NCI-H2107 treated with DMSO at 0.1 percent for 48 hours (cell line): ENCODE results near the gene SFRP2.

Source experiments
- DNase-seq: peaks from one replicate; lab custom pipeline; 2025; ENCODE audit not compliant: unreplicated experiment; lab: John Stamatoyannopoulos, UW

SFRP2 gene

GRCh38 chr4:153798901-153799693, 10.2 kb upstream of the SFRP2 start:
- no peak for DNase-seq

- DNase-seq, result no peak
Observed at GRCh38 chr4:153798420-153798819, 9.5 kb upstream of the SFRP2 start.

GRCh38 chr4:153794006-153794405, 5.1 kb upstream of the SFRP2 start:
- no peak for DNase-seq

- no peak for DNase-seq
Observed at GRCh38 chr4:153792618-153793247, 3.9 kb upstream of the SFRP2 start.

GRCh38 chr4:153791746-153792617, 3.1 kb upstream of the SFRP2 start:
- DNase-seq, result no peak

- no peak for DNase-seq
Observed at GRCh38 chr4:153790962-153791551, 2.2 kb upstream of the SFRP2 start.

GRCh38 chr4:153790500-153790865, 1.6 kb upstream of the SFRP2 start:
- DNase-seq, result no peak

GRCh38 chr4:153789741-153790499, 1.0 kb upstream of the SFRP2 start:
- no peak for DNase-seq

GRCh38 chr4:153788051-153788412, 851 bp downstream of the SFRP2 start:
- no peak for DNase-seq

GRCh38 chr4:153787575-153787974, 1.3 kb downstream of the SFRP2 start:
- DNase-seq, result no peak

- DNase-seq, result no peak
Observed at GRCh38 chr4:153787061-153787560, 1.8 kb downstream of the SFRP2 start.

GRCh38 chr4:153785910-153786721, 2.8 kb downstream of the SFRP2 start:
- no peak for DNase-seq

- no peak for DNase-seq
Observed at GRCh38 chr4:153784166-153784699, 4.7 kb downstream of the SFRP2 start.

GRCh38 chr4:153782581-153782980, 6.3 kb downstream of the SFRP2 start:
- DNase-seq, result no peak

GRCh38 chr4:153781717-153782416, 7.0 kb downstream of the SFRP2 start:
- DNase-seq, result no peak

- no peak for DNase-seq
Observed at GRCh38 chr4:153781280-153781679, 7.6 kb downstream of the SFRP2 start.

GRCh38 chr4:153780876-153781275, 8.0 kb downstream of the SFRP2 start:
- DNase-seq, result no peak

GRCh38 chr4:153780221-153780620, 8.7 kb downstream of the SFRP2 start:
- no peak for DNase-seq

GRCh38 chr4:153778383-153778782, 10.5 kb downstream of the SFRP2 start:
- DNase-seq, result no peak
